Immature natural killer cell (primary cell): ENCODE data around the gene ZCCHC24. TPM values are rescaled to one million over a fixed set of nuclear protein-coding genes. Genes with fewer than 3 reads are reported as not detected.
"Not testable (repeated sequence)": the region's sequence is repeated elsewhere in the genome, so short reads cannot be mapped to it uniquely, and the experiment has no call there.

ENCODE experiments used
- DNase-seq, 3 donors: peaks; one replicate each; pipeline ENCODE4 v3.0.0; 2022; ENCODE audit warnings: mixed read lengths in 1 of 3
- H3K27ac Mint-ChIP-seq, 6 donors: one replicate each; pipeline ENCODE4 v1.8.0; 2020; ENCODE audit warnings: mixed read lengths in 6 of 6, mild to moderate bottlenecking in 5 of 6, inconsistent platforms in 4 of 6, moderate library complexity in 3 of 6
- H3K27me3 Mint-ChIP-seq, 3 donors: one replicate each; pipeline ENCODE4 v1.8.0; 2020 to 2021; ENCODE audit warnings: low read depth in 3 of 3, mild to moderate bottlenecking in 3 of 3, mixed read lengths in 3 of 3, moderate library complexity in 3 of 3, inconsistent platforms in 1 of 3
- H3K36me3 Mint-ChIP-seq, 3 donors: one replicate each; pipeline ENCODE4 v1.8.0; 2020; ENCODE audit warnings: mixed read lengths in 3 of 3, inconsistent platforms in 2 of 3, mild to moderate bottlenecking in 2 of 3
- H3K4me1 Mint-ChIP-seq, 2 donors: one replicate each; pipeline ENCODE4 v1.8.0; 2020; ENCODE audit warnings: inconsistent platforms in 2 of 2, mild to moderate bottlenecking in 2 of 2, mixed read lengths in 2 of 2, moderate library complexity in 1 of 2
- H3K4me3 Mint-ChIP-seq, 5 donors: one replicate each; pipeline ENCODE4 v1.8.0; 2020; ENCODE audit warnings: mild to moderate bottlenecking in 5 of 5, mixed read lengths in 5 of 5, inconsistent platforms in 3 of 5, moderate library complexity in 3 of 5
- H3K9me3 Mint-ChIP-seq, 6 donors: one replicate each; pipeline ENCODE4 v1.8.0; 2020; ENCODE audit warnings: mild to moderate bottlenecking in 6 of 6, mixed read lengths in 6 of 6, inconsistent platforms in 4 of 6, moderate library complexity in 3 of 6
- polyA plus RNA-seq, 3 donors: library from polyadenylated mRNA; unstranded; fragments of 300-500 nt; fragmentation: Illumina TruSeq; gene quantifications; one replicate each; pipeline ENCODE4 v1.2.3, GENCODE V29; 2021

Gene ZCCHC24
- polyA plus RNA-seq, 3 donors from 2014 or later: 1.6 to 2.2 (median 1.7) TPM

- peak overlapping the region; percentile 87 to 93 (median 88) for H3K27ac Mint-ChIP-seq
- no peaks in the 10 kb centered on the region for H3K9me3 Mint-ChIP-seq
- peak overlapping the region; percentile 83 to 85 (median 83) for H3K4me3 Mint-ChIP-seq
- peaks cover 0 to 4% (median 2%) of the 10 kb centered on the region in 3 donors for H3K27me3 Mint-ChIP-seq
- H3K4me1 Mint-ChIP-seq: peaks cover 31 to 38% of the 10 kb centered on the region in 2 donors
- peak; percentile 75 to 78 (median 76) for DNase-seq
- peaks cover 0 to 15% (median 4%) of the 10 kb centered on the region in 3 donors for H3K36me3 Mint-ChIP-seq
Measured at GRCh38 chr10:79347894-79348639, 97.4 kb downstream of the ZCCHC24 start.

GRCh38 chr10:79347226-79347893 is 98.1 kb downstream of the ZCCHC24 start, which contains the start of gene PPIF:
Gene PPIF (plus strand): TSS chr10:79347469. CDS start chr10:79347549, 80 bp downstream.
- H3K4me1 Mint-ChIP-seq: peaks cover 31 to 39% of the 10 kb centered on the region in 2 donors
- no peaks in the 10 kb centered on the region for H3K9me3 Mint-ChIP-seq
- H3K27me3 Mint-ChIP-seq: peaks cover 0 to 2% (median 2%) of the 10 kb centered on the region in 3 donors
- peaks cover 0 to 13% (median 4%) of the 10 kb centered on the region in 3 donors for H3K36me3 Mint-ChIP-seq
- DNase-seq: peak; percentile 92
- peak within 1 kb of the TSS; percentile 83 to 85 (median 83) for H3K4me3 Mint-ChIP-seq
- peak within 1 kb of the TSS; percentile 87 to 93 (median 88) for H3K27ac Mint-ChIP-seq

GRCh38 chr10:79346388-79347225 is 98.8 kb downstream of the ZCCHC24 start:
- peaks cover 0 to 7% (median 4%) of the 10 kb centered on the region in 3 donors for H3K36me3 Mint-ChIP-seq
- H3K4me3 Mint-ChIP-seq: peak overlapping the region in 3 of 5 donors; percentile 24 to 83 (median 45)
- H3K27ac Mint-ChIP-seq: peak overlapping the region in 2 of 6 donors; percentile 40 to 48
- H3K4me1 Mint-ChIP-seq: peaks cover 31 to 38% of the 10 kb centered on the region in 2 donors
- no peak for DNase-seq
- H3K27me3 Mint-ChIP-seq: peaks cover 0 to 2% (median 2%) of the 10 kb centered on the region in 3 donors
- H3K9me3 Mint-ChIP-seq: no peaks in the 10 kb centered on the region

- Mint-ChIP-seq H3K27ac (no peak overlapping the region), H3K4me1 (peaks cover 31 to 38% of the 10 kb centered on the region in 2 donors), H3K36me3 (peaks cover 0 to 7% (median 4%) of the 10 kb centered on the region in 3 donors), H3K9me3 (no peaks in the 10 kb centered on the region), H3K4me3 (peak overlapping the region in 1 of 5 donors; percentile 24), H3K27me3 (peaks cover 0 to 2% (median 2%) of the 10 kb centered on the region in 3 donors)
- DNase-seq: no peak
Measured at GRCh38 chr10:79346012-79346340, 99.4 kb downstream of the ZCCHC24 start.

- DNase-seq: no peak
- Mint-ChIP-seq H3K4me3 (no peak overlapping the region), H3K27ac (no peak overlapping the region), H3K9me3 (no peaks in the 10 kb centered on the region), H3K27me3 (peaks cover 0 to 2% (median 2%) of the 10 kb centered on the region in 3 donors), H3K36me3 (peaks cover 0 to 7% (median 4%) of the 10 kb centered on the region in 3 donors), H3K4me1 (peaks cover 31 to 38% of the 10 kb centered on the region in 2 donors)
Measured at GRCh38 chr10:79345241-79346011, 100.0 kb downstream of the ZCCHC24 start.

DNA sequence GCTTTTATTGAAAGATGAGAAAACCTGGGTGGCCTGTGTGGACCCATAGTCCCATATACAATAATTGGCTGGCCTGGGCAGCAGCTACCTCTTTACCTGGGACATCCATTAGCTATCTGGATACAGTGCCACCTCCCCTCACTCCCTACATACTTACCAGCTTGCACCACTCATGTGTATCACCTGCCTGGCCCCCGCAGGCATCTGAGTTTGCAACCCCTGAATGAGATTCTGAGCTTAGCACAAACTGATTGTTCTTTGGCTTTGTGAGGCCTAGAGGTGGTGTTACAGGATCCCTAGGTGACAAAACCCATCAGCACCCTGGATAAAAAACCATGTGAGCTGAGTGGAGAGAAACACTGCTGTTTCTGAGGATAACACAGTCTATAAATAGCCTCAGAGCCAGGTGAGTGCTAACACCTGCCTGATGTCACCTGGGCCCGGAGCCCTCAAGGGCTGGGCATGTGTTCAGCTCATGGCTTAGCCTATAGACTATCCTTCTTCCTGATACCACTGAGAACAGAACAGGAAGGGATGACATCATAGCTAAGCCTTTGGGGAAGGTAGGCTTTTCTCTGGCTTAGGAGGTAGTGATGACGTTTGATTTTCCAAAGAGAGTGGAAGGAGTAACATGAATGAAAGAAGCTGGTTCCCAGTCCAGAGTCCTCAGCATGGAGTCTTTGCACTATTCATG is 100.8 kb downstream of the ZCCHC24 start:
- Mint-ChIP-seq H3K4me1 (peaks cover 28 to 33% of the 10 kb centered on the region in 2 donors), H3K9me3 (no peaks in the 10 kb centered on the region), H3K4me3 (no peak overlapping the region), H3K27ac (peak overlapping the region in 1 of 6 donors; percentile 8), H3K27me3 (peaks cover 0 to 2% (median 2%) of the 10 kb centered on the region in 3 donors), H3K36me3 (no peaks in the 10 kb centered on the region)
- no peak for DNase-seq

DNA sequence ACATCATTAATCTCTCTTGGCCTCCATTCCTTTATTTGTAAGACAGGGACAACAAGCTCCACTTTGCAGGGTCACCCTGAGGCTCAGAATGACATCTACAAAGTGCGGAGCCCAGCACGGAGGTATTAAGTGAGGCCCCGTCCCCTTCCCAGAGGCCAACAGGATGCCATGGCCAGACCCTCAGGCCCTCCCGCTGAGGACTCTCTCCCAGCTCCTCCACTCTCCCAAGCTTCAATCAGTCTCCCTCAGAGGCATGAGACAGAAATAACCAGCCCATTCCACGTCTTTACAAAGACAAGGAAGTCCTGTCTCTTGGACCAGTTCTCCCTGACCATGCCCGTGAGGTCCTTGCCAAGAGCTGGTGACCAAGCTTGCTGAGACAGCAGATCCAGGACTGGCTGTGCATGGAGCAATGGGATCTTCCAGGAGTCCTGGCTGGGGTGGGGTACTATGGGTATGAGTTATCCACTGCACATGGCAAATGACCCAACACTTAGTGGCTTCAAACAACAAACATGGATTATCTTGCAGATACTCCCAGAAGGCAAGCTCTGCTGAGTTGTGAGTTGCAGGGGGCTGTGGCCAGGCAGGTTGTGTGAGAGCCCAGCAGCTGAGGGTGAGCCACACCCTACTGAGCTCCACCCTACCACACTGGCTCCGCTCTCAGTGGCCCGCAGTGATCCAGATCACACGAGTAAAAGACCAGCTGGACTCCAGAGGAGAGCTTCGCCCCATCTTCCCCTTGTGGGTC is 102.4 kb downstream of the ZCCHC24 start:
- Mint-ChIP-seq H3K9me3 (no peaks in the 10 kb centered on the region), H3K27me3 (peaks cover 0 to 2% (median 2%) of the 10 kb centered on the region in 3 donors), H3K36me3 (no peaks in the 10 kb centered on the region), H3K27ac (no peak overlapping the region), H3K4me1 (peaks cover 12 to 18% of the 10 kb centered on the region in 2 donors), H3K4me3 (no peak overlapping the region)
- DNase-seq: no peak

GRCh38 chr10:79342295-79342761 is 103.1 kb downstream of the ZCCHC24 start:
- no peaks in the 10 kb centered on the region for H3K36me3 Mint-ChIP-seq
- no peaks in the 10 kb centered on the region for H3K9me3 Mint-ChIP-seq
- no peak for DNase-seq
- peaks cover 0 to 2% (median 2%) of the 10 kb centered on the region in 3 donors for H3K27me3 Mint-ChIP-seq
- H3K4me3 Mint-ChIP-seq: no peak overlapping the region
- no peak overlapping the region for H3K27ac Mint-ChIP-seq
- H3K4me1 Mint-ChIP-seq: peaks cover 11 to 18% of the 10 kb centered on the region in 2 donors

- H3K27me3 Mint-ChIP-seq: peaks cover 0 to 2% (median 2%) of the 10 kb centered on the region in 3 donors
- H3K27ac Mint-ChIP-seq: no peak overlapping the region
- no peaks in the 10 kb centered on the region for H3K9me3 Mint-ChIP-seq
- no peak for DNase-seq
- H3K36me3 Mint-ChIP-seq: no peaks in the 10 kb centered on the region
- H3K4me1 Mint-ChIP-seq: peaks cover 11 to 15% of the 10 kb centered on the region in 2 donors
- H3K4me3 Mint-ChIP-seq: no peak overlapping the region
Measured at GRCh38 chr10:79340646-79341244, 104.7 kb downstream of the ZCCHC24 start.

GRCh38 chr10:79339266-79339665 is 106.2 kb downstream of the ZCCHC24 start:
- Mint-ChIP-seq H3K4me3 (no peak overlapping the region), H3K27me3 (peaks cover 0 to 2% (median 0%) of the 10 kb centered on the region in 3 donors), H3K9me3 (no peaks in the 10 kb centered on the region), H3K4me1 (peaks cover 11 to 12% of the 10 kb centered on the region in 2 donors), H3K36me3 (no peaks in the 10 kb centered on the region), H3K27ac (no peak overlapping the region)
- DNase-seq: no peak

GRCh38 chr10:79337783-79338469 is 107.5 kb downstream of the ZCCHC24 start:
- H3K27ac Mint-ChIP-seq, H3K27me3 Mint-ChIP-seq, H3K9me3 Mint-ChIP-seq, DNase-seq, H3K4me3 Mint-ChIP-seq, H3K36me3 Mint-ChIP-seq, H3K4me1 Mint-ChIP-seq: not testable (repeated sequence)
